Type B pancreatic cell (in vitro differentiated cells): ENCODE data around the gene PHF21A. TPM values are rescaled to one million over a fixed set of nuclear protein-coding genes. Genes with fewer than 3 reads are reported as not detected.

ENCODE experiments used
- DNase-seq: peaks from one replicate; pipeline ENCODE4 v3.0.0; 2021; ENCODE audit warnings: mixed read lengths; ENCODE audit not compliant: unreplicated experiment; ENCODE audit errors: extremely low spot score
- H3K27ac Mint-ChIP-seq: 2 replicates; pipeline ENCODE4 v1.8.0; 2021; ENCODE audit warnings: mild to moderate bottlenecking, mixed read lengths
- H3K27me3 Mint-ChIP-seq: 2 replicates; pipeline ENCODE4 v1.8.0; 2021; ENCODE audit warnings: mixed read lengths
- H3K36me3 Mint-ChIP-seq: 2 replicates; pipeline ENCODE4 v1.8.0; 2021; ENCODE audit warnings: mixed read lengths
- H3K4me1 Mint-ChIP-seq: one replicate; pipeline ENCODE4 v1.8.0; 2021; ENCODE audit warnings: mixed read lengths; ENCODE audit not compliant: unreplicated experiment
- H3K4me3 Mint-ChIP-seq: 2 replicates; pipeline ENCODE4 v1.8.0; 2021; ENCODE audit warnings: mild to moderate bottlenecking, mixed read lengths
- H3K9me3 Mint-ChIP-seq: 2 replicates; pipeline ENCODE4 v1.8.0; 2021; ENCODE audit warnings: mixed read lengths
- CTCF ChIP-seq: fragments of 200-600 bp; sonication (generic); conservative IDR thresholded peaks from 2 replicates; pipeline ENCODE4 v1.5.0; 2021; ENCODE audit warnings: antibody characterized with exemption, mild to moderate bottlenecking
- total RNA-seq: library from RNA; stranded (reverse); gene quantifications from 2 replicates; pipeline ENCODE4 v1.2.1, GENCODE V29; 2021; ENCODE audit warnings: low replicate concordance

The PHF21A gene
- total RNA-seq, 1 donor from 2014 or later, result 62.4 TPM

- TF ChIP-seq CTCF, result no peak
- H3K4me3 Mint-ChIP-seq, result no peak overlapping the region
- no peak for DNase-seq
- H3K27me3 Mint-ChIP-seq, result no peaks in the 10 kb centered on the region
- H3K36me3 Mint-ChIP-seq, result peaks cover 12% of the 10 kb centered on the region
- H3K4me1 Mint-ChIP-seq, result peaks cover 6% of the 10 kb centered on the region
- no peaks in the 10 kb centered on the region for H3K9me3 Mint-ChIP-seq
- H3K27ac Mint-ChIP-seq, result no peak overlapping the region
These were observed 188.0 kb downstream of the PHF21A start for GRCh38 chr11:45933131-45933831.

- DNase-seq, result no peak
- H3K36me3 Mint-ChIP-seq, result peaks cover 12% of the 10 kb centered on the region
- TF ChIP-seq CTCF, result no peak
These were observed 189.0 kb downstream of the PHF21A start for GRCh38 chr11:45932217-45932616.

GRCh38 chr11:45931739-45932138 lies 189.5 kb downstream of the PHF21A start:
- Mint-ChIP-seq H3K4me1 (peaks cover 6% of the 10 kb centered on the region), H3K4me3 (no peak overlapping the region), H3K27me3 (peaks cover 3% of the 10 kb centered on the region), H3K9me3 (no peaks in the 10 kb centered on the region), H3K27ac (peak overlapping the region; percentile 30), H3K36me3 (peaks cover 10% of the 10 kb centered on the region)
- TF ChIP-seq CTCF, result no peak
- no peak for DNase-seq

More at GRCh38 chr11:45932217-45932616, 189.0 kb downstream of the PHF21A start:
- no peak overlapping the region for H3K27ac Mint-ChIP-seq
- no peaks in the 10 kb centered on the region for H3K9me3 Mint-ChIP-seq
- H3K4me3 Mint-ChIP-seq, result no peak overlapping the region
- H3K4me1 Mint-ChIP-seq, result peaks cover 6% of the 10 kb centered on the region
- H3K27me3 Mint-ChIP-seq, result peaks cover under 1% of the 10 kb centered on the region

- H3K27me3 Mint-ChIP-seq, result peaks cover 3% of the 10 kb centered on the region
- TF ChIP-seq CTCF, result no peak
- H3K27ac Mint-ChIP-seq, result peak overlapping the region; percentile 30
- no peak for DNase-seq
- no peak overlapping the region for H3K4me3 Mint-ChIP-seq
- H3K4me1 Mint-ChIP-seq, result peaks cover 6% of the 10 kb centered on the region
- no peaks in the 10 kb centered on the region for H3K9me3 Mint-ChIP-seq
- peaks cover 7% of the 10 kb centered on the region for H3K36me3 Mint-ChIP-seq
These were observed 190.2 kb downstream of the PHF21A start for GRCh38 chr11:45930951-45931570.

- no peak for TF ChIP-seq CTCF
- Mint-ChIP-seq H3K9me3 (no peaks in the 10 kb centered on the region), H3K4me1 (peaks cover 6% of the 10 kb centered on the region), H3K36me3 (peaks cover 7% of the 10 kb centered on the region), H3K4me3 (no peak overlapping the region), H3K27me3 (peaks cover 3% of the 10 kb centered on the region), H3K27ac (peak overlapping the region; percentile 90)
- DNase-seq, result no peak
These were observed 191.0 kb downstream of the PHF21A start for GRCh38 chr11:45930031-45930794.
